Aorta (tissue), 5 donors: Measurements from ENCODE around the gene ASTN2. TPM values are rescaled to one million over a fixed set of nuclear protein-coding genes. Genes with fewer than 3 reads are reported as not detected.

Experiments used
- ATAC-seq: fragments of 200-7000 bp; cut with Tn5 transposase; one replicate; pipeline ENCODE4 v1.9.1; 2022; ENCODE audit warnings: moderate library complexity; ENCODE audit not compliant: low FRiP score
- DNase-seq, 2 donors: peaks; one replicate each; pipeline ENCODE4 v3.0.0-alpha.2; 2020
- H3K27ac ChIP-seq, 2 donors: one replicate each; pipeline ENCODE4 v1.5.1; 2013; ENCODE audit warnings: low read length in 2 of 2, mild to moderate bottlenecking in 2 of 2, moderate library complexity in 2 of 2, control low read depth in 1 of 2, inconsistent platforms in 1 of 2, low read depth in 1 of 2
- H3K27me3 ChIP-seq, 2 donors: one replicate each; pipeline ENCODE4 v1.6.1; 2013; ENCODE audit warnings: control low read depth in 1 of 2, low read length in 1 of 2, mild to moderate bottlenecking in 1 of 2, moderate library complexity in 1 of 2; ENCODE audit not compliant: insufficient read depth in 2 of 2, control insufficient read depth in 1 of 2
- H3K36me3 ChIP-seq, 2 donors: one replicate each; pipeline ENCODE4 v1.6.1; 2013; ENCODE audit warnings: control low read depth in 1 of 2, low read length in 1 of 2, mild to moderate bottlenecking in 1 of 2; ENCODE audit not compliant: insufficient read depth in 2 of 2, control insufficient read depth in 1 of 2
- H3K4me1 ChIP-seq, 2 donors: one replicate each; pipeline ENCODE4 v1.6.1; 2013; ENCODE audit warnings: low read length in 2 of 2, control low read depth in 1 of 2, mild to moderate bottlenecking in 1 of 2, moderate library complexity in 1 of 2; ENCODE audit not compliant: insufficient read depth in 2 of 2, control insufficient read depth in 1 of 2
- H3K4me3 ChIP-seq, 2 donors: one replicate each; pipeline ENCODE4 v1.5.1; 2013; ENCODE audit warnings: low read length in 2 of 2, control low read depth in 1 of 2, mild to moderate bottlenecking in 1 of 2
- H3K9me3 ChIP-seq: one replicate; pipeline ENCODE4 v1.6.1; 2013; ENCODE audit warnings: mild to moderate bottlenecking, low read length; ENCODE audit not compliant: control insufficient read depth
- WGBS, 2 donors: extraction: QIAGEN DNeasy Blood & Tissue Kit; methylation state at CpG; one replicate each; pipeline ENCODE4 v1.1.7; 2013; 5-methylcytosine and 5-hydroxymethylcytosine counted together
- intact Hi-C, 2 donors: fragments of 100-400 bp; cut with DNase I; formaldehyde crosslinking; loops; one replicate each; pipeline versions ENCODE4 v1.14.2 to v1.15.0; 2022
- polyA plus RNA-seq, 2 donors: library from polyadenylated mRNA; stranded (reverse); fragments of 200-250 nt; gene quantifications; one replicate each; pipeline ENCODE4 v1.2.3, GENCODE V29; 2013
- total RNA-seq, 2 donors: library from RNA; stranded (reverse); fragmentation: NEBNext Ultra II Directional; extraction: Animal tissue kit (Norgen Biotek cat#: 25700); gene quantifications; one replicate each; pipeline ENCODE4 v1.2.1, GENCODE V29; 2021
- donor health status: healthy with polysubstance abuse.
- donor health status: Bipolar disorder and iron deficiency.
- donor health status: DM: no; HTN: no; CAD: no.
- donor health status: DM: no; HTN: no; CAD: no.
- donor health status: DM: yes; HTN: yes; CAD: no.

The ASTN2 gene
- total and polyA plus RNA-seq, 4 donors: 1.0 to 7.5 (median 4.4) TPM

GRCh38 chr9:116544896-116545295 is 870.0 kb downstream of the ASTN2 start:
- no peak for DNase-seq
- intact Hi-C loops: no loop called here
- WGBS, 2 donors: 11 to 21% methylated on average over 2 of the region's 2 CpGs
- H3K4me3 ChIP-seq: no peak overlapping the region
- H3K4me1 ChIP-seq: peaks cover 0 to 2% of the 10 kb centered on the region in 2 donors
- no peaks in the 10 kb centered on the region for H3K9me3 ChIP-seq
- no peak overlapping the region for H3K27ac ChIP-seq
- no peaks in the 10 kb centered on the region for H3K27me3 ChIP-seq
- no peaks in the 10 kb centered on the region for H3K36me3 ChIP-seq
- no peak for ATAC-seq

DNA sequence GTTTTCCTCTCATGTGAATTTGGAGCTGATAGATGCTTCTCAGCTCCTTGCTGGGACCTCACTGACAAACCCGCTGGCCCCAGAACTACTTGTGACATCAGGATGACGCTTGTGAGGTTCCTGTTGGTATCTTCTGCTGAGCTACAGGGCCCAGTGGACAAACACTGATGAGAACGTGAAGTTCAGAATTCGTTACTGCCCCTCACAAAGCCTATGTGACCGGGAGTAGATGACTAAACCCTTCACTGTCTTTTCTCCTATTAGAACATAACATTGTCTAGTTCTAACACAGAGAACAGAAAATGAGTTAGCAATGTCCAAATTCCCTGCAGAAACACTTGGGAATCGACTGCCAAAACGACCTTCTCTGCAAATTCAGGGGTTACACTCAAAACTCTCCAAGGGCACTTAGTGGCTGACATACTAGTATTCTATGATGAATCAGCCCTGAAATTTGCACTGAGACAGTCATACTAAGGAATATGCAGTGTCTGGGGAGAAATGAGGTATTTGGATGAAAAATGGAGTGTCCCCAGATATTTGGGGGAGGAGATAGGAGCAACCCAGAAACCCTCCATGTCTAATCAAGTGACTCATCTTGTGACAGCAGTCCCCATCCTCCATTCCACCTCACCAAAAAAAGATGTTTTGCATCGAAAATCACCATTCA is 871.0 kb downstream of the ASTN2 start:
- Histone ChIP-seq H3K27me3 (no peaks in the 10 kb centered on the region), H3K4me1 (peaks cover 0 to 2% of the 10 kb centered on the region in 2 donors), H3K4me3 (no peak overlapping the region), H3K36me3 (no peaks in the 10 kb centered on the region), H3K27ac (no peak overlapping the region), H3K9me3 (no peaks in the 10 kb centered on the region)
- DNase-seq (no peak), ATAC-seq (peak; percentile 26)
- intact Hi-C loops: no loop called here
- 84 to 88% methylated on average over 8 of the region's 8 CpGs for WGBS, 2 donors

DNA sequence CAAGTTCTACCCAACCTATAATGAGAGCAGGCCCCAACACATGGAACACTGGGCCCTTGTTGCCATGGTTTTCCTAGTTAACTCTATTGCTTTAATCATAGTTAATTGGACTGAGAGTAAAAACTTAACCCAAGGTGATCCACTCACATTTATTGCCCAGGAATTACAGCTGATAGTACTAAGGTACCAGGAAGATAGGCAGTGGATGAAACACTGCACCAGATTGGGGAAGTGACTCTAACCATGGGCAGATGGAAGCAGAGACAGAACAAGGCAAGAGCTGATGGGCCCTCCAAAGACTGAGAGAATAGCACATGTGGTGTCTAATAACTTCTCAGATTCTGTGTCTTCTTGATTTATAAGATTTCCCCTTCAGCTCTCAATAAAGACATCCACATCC is 873.5 kb downstream of the ASTN2 start:
- Histone ChIP-seq H3K27ac (no peak overlapping the region), H3K9me3 (no peaks in the 10 kb centered on the region), H3K4me1 (peaks cover 0 to 2% of the 10 kb centered on the region in 2 donors), H3K36me3 (no peaks in the 10 kb centered on the region), H3K27me3 (no peaks in the 10 kb centered on the region), H3K4me3 (no peak overlapping the region)
- DNase-seq (no peak), ATAC-seq (no peak)
- intact Hi-C loops: no loop called here

DNA sequence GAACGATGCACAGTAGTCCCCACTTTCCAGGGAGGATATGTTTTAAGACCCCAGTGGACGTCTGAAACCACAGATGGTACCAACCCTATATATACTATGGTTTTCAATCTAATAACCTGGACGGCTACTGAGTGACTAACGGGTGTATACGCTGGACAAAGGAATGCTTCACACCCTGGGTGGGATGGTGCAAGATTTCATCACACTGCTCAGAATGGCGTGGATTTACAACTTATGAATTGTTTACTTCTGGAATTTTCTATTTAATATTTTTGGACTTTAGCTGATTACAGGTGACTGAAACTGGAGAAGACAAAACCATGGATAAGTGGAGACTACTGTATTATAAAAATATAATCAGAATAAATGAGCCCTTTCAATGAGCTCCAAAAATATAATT is 875.3 kb downstream of the ASTN2 start:
- DNase-seq: no peak
- no peaks in the 10 kb centered on the region for H3K9me3 ChIP-seq
- no peaks in the 10 kb centered on the region for H3K27me3 ChIP-seq
- H3K4me1 ChIP-seq: no peaks in the 10 kb centered on the region
- intact Hi-C loops: no loop called here
- no peaks in the 10 kb centered on the region for H3K36me3 ChIP-seq
- no peak overlapping the region for H3K4me3 ChIP-seq
- ATAC-seq: no peak
- 88 to 89% methylated on average over 6 of the region's 6 CpGs for WGBS, 2 donors
- no peak overlapping the region for H3K27ac ChIP-seq

- H3K4me3 ChIP-seq: no peak overlapping the region
- WGBS, 2 donors: 93 to 100% methylated on average over 1 of the region's 1 CpG
- no peaks in the 10 kb centered on the region for H3K4me1 ChIP-seq
- H3K9me3 ChIP-seq: no peaks in the 10 kb centered on the region
- H3K27ac ChIP-seq: no peak overlapping the region
- DNase-seq (no peak), ATAC-seq (no peak)
- intact Hi-C loops: no loop called here
- H3K27me3 ChIP-seq: no peaks in the 10 kb centered on the region
- no peaks in the 10 kb centered on the region for H3K36me3 ChIP-seq
Observed at GRCh38 chr9:116525611-116526010, 889.2 kb downstream of the ASTN2 start.

DNA sequence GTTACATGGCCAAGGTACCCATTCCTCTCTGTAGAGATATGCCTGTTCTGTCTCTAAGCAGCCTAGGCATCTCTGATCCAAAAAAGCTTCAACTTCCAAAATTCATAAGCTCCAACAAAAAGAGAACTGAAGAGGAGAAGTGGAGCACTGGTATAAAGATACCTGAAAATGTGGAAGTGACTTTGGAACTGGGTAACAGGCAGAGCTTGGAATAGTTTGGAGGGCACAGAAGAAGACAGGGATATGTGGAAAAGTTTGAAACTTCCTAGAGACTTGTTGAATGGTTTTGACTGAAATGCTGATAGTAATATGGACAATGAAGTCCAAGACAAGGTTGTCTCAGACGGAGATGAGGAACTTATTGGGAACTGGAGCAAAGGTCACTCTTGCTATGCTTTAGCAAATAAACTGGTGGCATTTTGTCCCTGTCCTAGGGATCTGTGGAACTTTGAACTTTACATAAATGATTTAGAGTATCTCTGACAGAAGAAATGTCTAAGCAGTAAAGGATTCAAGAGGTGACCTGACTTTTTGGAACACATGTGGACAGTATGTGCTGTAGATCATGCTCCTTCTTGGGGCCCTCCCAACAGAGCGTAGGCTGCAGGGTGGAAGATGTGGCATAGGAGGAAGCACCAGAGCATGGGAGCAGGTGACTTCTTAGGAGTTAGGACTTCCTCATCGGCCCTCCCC is 889.9 kb downstream of the ASTN2 start:
- DNase-seq: no peak
- ATAC-seq: no peak
- no peaks in the 10 kb centered on the region for H3K36me3 ChIP-seq
- intact Hi-C loops: no loop called here
- H3K9me3 ChIP-seq: no peaks in the 10 kb centered on the region
- H3K27me3 ChIP-seq: no peaks in the 10 kb centered on the region
- 94% methylated on average over 3 of the region's 3 CpGs for WGBS, 2 donors
- no peaks in the 10 kb centered on the region for H3K4me1 ChIP-seq
- H3K27ac ChIP-seq: no peak overlapping the region
- H3K4me3 ChIP-seq: no peak overlapping the region

DNA sequence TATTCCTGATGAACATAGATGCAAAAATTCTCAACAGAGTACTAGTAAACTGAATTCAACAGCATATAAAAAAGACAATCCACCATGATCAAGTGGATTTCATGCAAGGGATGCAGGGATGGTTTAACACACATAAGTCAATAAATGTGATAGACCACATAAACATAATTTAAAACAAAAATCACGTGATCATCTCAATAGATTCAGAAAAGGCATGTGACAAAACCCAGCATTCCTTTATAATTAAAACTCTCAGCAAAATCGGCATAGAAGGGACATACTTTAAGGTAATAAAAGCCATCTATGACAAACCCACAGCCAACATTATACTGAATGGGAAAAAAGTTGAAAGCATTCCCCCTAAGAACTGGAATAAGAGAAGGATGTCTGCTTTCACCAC is 894.6 kb downstream of the ASTN2 start:
- no peak for ATAC-seq
- no peaks in the 10 kb centered on the region for H3K4me1 ChIP-seq
- DNase-seq: no peak
- WGBS, 2 donors: 83 to 89% methylated on average over 2 of the region's 2 CpGs
- H3K36me3 ChIP-seq: no peaks in the 10 kb centered on the region
- peaks cover 2% of the 10 kb centered on the region for H3K9me3 ChIP-seq
- H3K4me3 ChIP-seq: no peak overlapping the region
- peaks cover 0 to 3% of the 10 kb centered on the region in 2 donors for H3K27me3 ChIP-seq
- intact Hi-C loops: no loop called here
- no peak overlapping the region for H3K27ac ChIP-seq

DNA sequence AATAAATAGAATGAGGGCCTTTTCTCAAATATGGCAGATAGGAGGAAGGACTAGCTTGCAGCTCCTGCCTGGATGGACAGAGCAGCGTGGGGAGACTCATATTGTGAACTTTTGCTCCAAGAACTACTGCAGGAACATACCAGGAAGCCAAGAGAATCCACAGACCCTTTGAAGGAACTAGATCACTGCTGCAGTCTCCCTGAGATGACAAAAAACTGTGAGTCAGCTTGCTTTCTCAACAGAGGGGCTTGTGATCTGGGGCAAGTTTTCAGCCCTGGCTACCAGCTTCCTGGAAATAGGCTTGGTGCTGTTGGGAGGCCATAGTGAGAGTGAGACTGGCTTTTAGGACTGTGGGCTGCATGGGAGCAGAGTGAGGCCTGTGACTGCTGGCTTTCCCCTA is 898.4 kb downstream of the ASTN2 start:
- WGBS, 2 donors: 90% methylated on average over 1 of the region's 1 CpG
- no peak for DNase-seq
- intact Hi-C loops: no loop called here
- no peak overlapping the region for H3K4me3 ChIP-seq
- H3K27ac ChIP-seq: no peak overlapping the region
- ATAC-seq: no peak
- H3K27me3 ChIP-seq: peaks cover 0 to 3% of the 10 kb centered on the region in 2 donors
- H3K9me3 ChIP-seq: peaks cover 5% of the 10 kb centered on the region
- H3K36me3 ChIP-seq: no peaks in the 10 kb centered on the region
- H3K4me1 ChIP-seq: no peaks in the 10 kb centered on the region

DNA sequence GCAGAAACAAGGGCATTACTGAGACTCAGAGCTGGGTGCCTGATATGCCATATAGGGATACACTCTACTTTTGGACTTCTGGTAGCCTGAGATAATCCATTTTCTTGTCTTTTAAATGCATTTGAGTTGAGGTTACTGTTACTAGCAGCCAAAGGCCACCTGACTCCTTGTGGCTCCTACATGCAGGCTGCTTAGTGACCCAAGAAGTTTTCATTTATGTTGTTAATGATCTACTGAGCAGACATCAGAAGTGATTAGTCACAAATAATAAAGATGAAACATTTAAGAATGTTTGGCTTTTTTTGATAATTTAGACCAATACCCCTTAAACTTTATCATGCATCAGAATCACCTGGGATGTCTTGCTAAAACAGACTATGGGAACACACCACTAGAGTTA is 899.3 kb downstream of the ASTN2 start:
- H3K9me3 ChIP-seq: peaks cover 5% of the 10 kb centered on the region
- intact Hi-C loops: no loop called here
- no peak overlapping the region for H3K27ac ChIP-seq
- H3K4me3 ChIP-seq: no peak overlapping the region
- H3K36me3 ChIP-seq: no peaks in the 10 kb centered on the region
- no peak for ATAC-seq
- peaks cover 0 to 3% of the 10 kb centered on the region in 2 donors for H3K27me3 ChIP-seq
- DNase-seq: no peak
- H3K4me1 ChIP-seq: no peaks in the 10 kb centered on the region
